Testis (tissue), 3 donors: Measurements from ENCODE around the gene DNAAF2. TPM values are rescaled to one million over a fixed set of nuclear protein-coding genes. Genes with fewer than 3 reads are reported as not detected.

Source experiments
- DNase-seq: peaks from one replicate; pipeline ENCODE4 v3.0.0-alpha.2; 2019
- H3K27ac ChIP-seq, 2 donors: fragments of 200-600 bp; sonication (generic); one replicate each; pipeline ENCODE4 v1.5.1; 2019
- H3K27me3 ChIP-seq: fragments of 200-600 bp; sonication (generic); one replicate; pipeline ENCODE4 v1.5.1; 2019
- H3K36me3 ChIP-seq: fragments of 200-600 bp; sonication (generic); one replicate; pipeline ENCODE4 v1.5.1; 2017; ENCODE audit warnings: low read depth; ENCODE audit errors: missing control alignments
- H3K4me1 ChIP-seq: fragments of 200-600 bp; sonication (generic); one replicate; pipeline ENCODE4 v1.5.1; 2019
- H3K4me3 ChIP-seq, 2 donors: fragments of 200-600 bp; sonication (generic); one replicate each; pipeline ENCODE4 v1.5.1; 2017 to 2019
- H3K9me3 ChIP-seq: fragments of 200-600 bp; sonication (generic); one replicate; pipeline ENCODE4 v1.5.1; 2017
- CTCF ChIP-seq, 3 experiments: fragments of 450-650 bp in 2 of 3; fragments of 200-600 bp in 1 of 3; sonication (generic) in 1 of 3; IDR thresholded peaks; one replicate each; pipeline ENCODE4 v1.5.1; 2016 to 2019; ENCODE audit warnings: antibody characterized with exemption in 3 of 3, mild to moderate bottlenecking in 2 of 3, moderate library complexity in 1 of 3
- POLR2A ChIP-seq: fragments of 450-650 bp; IDR thresholded peaks from one replicate; pipeline ENCODE4 v1.6.1; 2017; ENCODE audit warnings: antibody characterized with exemption, mild to moderate bottlenecking, moderate library complexity
- WGBS, 2 donors: methylation state at CpG; one replicate each; pipeline ENCODE4 v1.1.5; 2018; 5-methylcytosine and 5-hydroxymethylcytosine counted together
- intact Hi-C: fragments of 100-400 bp; cut with DNase I; formaldehyde crosslinking; loops from one replicate; pipeline ENCODE4 v1.15.1; 2023; ENCODE audit warnings: low total_unique reads
- polyA plus RNA-seq: library from polyadenylated mRNA; stranded (reverse); fragments of 350-450 nt; fragmentation: Illumina TruSeq; extraction: RNeasy Lipid Tissue Mini Kit (QIAGEN cat#74804); gene quantifications from one replicate; pipeline ENCODE4 v1.2.3, GENCODE V29; 2014; ENCODE audit warnings: low read depth, low replicate concordance; ENCODE audit not compliant: insufficient read depth
- total RNA-seq, 2 donors: library from RNA; depleted of rRNA; stranded (reverse); fragments of >200 nt; gene quantifications; one replicate each; pipeline ENCODE4 v1.2.3, GENCODE V29; 2016

DNAAF2 gene
- total and polyA plus RNA-seq, 3 donors from 2014 or later, result 12.7 to 18.2 (median 15.3) TPM

DNA sequence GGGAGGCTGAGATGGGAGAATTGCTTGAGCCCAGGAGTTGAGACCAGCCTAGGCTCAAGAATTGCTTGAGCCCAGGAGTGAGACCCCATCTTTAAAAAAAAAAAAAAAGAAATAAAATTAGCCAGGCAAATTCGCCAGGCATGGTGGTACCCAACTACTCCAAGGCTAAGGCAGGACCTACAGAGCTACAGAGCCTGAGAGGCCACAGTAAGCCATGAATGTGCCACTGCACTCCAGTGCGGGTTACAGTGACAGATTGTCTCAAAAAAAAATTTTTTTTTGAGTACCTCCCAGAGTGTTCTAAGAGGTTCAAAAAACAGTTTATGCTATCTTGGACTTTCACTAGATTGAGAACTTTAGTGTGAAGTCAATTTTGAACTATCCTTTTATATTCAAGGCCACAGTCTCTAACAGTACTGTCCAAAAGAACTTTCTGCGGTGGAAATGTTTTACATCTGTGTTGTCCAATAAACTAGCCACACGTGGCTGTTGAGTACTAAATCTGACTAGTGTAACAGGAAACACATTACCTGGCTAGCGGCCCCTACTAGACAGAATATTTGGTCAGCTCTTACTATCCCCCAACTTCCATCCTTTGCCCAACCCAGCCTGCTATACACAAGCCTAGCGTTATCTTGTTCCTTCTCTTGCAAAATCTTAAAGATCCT lies 17.1 kb downstream of the DNAAF2 start:
- TF ChIP-seq POLR2A, result no peak
- no peak for TF ChIP-seq CTCF (IDR thresholded peaks at IDR 0.05)
- H3K36me3 ChIP-seq, result no peaks in the 10 kb centered on the region
- WGBS, 2 donors, result 78 to 81% methylated on average over 6 of the region's 6 CpGs

GRCh38 chr14:49615776-49616175 lies 19.3 kb downstream of the DNAAF2 start:
- H3K36me3 ChIP-seq, result no peaks in the 10 kb centered on the region
- no peak overlapping the region for H3K4me3 ChIP-seq
- DNase-seq, result no peak
- intact Hi-C loops, result no loop called here
- no peaks in the 10 kb centered on the region for H3K27me3 ChIP-seq
- TF ChIP-seq POLR2A, result no peak
- no peak for TF ChIP-seq CTCF (IDR thresholded peaks at IDR 0.05)
- peaks cover 5% of the 10 kb centered on the region for H3K4me1 ChIP-seq
- 77 to 85% methylated on average over 6 of the region's 6 CpGs for WGBS, 2 donors
- no peaks in the 10 kb centered on the region for H3K9me3 ChIP-seq
- H3K27ac ChIP-seq, result no peak overlapping the region

More for the DNA sequence above, 17.1 kb downstream of the DNAAF2 start:
- intact Hi-C loops, result no loop called here
- H3K9me3 ChIP-seq, result no peaks in the 10 kb centered on the region
- no peak overlapping the region for H3K4me3 ChIP-seq
- H3K27ac ChIP-seq, result no peak overlapping the region
- peaks cover 17% of the 10 kb centered on the region for H3K4me1 ChIP-seq
- DNase-seq, result no peak
- no peaks in the 10 kb centered on the region for H3K27me3 ChIP-seq

DNA sequence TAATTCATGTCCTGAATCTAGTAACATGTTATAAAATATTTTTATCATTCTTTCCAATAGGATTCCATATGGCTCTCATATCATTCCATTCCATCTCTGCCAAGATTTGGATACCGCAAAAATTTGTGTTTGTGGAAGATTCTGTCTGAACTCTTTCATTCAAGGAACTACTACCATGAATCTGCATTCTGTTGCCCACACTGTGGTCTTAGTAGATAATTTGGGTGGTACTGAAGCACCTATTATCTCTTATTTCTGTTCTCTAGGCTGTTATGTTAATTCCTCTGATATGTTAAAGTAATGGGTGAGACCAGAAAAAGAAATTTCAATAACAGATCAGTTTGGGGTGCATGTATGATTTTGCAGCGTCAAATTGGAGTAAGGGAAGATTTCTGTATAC lies 20.8 kb downstream of the DNAAF2 start:
- Histone ChIP-seq H3K9me3 (no peaks in the 10 kb centered on the region), H3K4me3 (no peak overlapping the region), H3K27ac (no peak overlapping the region), H3K36me3 (no peaks in the 10 kb centered on the region), H3K4me1 (peaks cover under 1% of the 10 kb centered on the region), H3K27me3 (no peaks in the 10 kb centered on the region)
- DNase-seq, result no peak
- TF ChIP-seq POLR2A, result no peak
- no peak for TF ChIP-seq CTCF (IDR thresholded peaks at IDR 0.05)
- WGBS, 2 donors, result 92 to 96% methylated on average over 2 of the region's 2 CpGs
- intact Hi-C loops, result no loop called here

DNA sequence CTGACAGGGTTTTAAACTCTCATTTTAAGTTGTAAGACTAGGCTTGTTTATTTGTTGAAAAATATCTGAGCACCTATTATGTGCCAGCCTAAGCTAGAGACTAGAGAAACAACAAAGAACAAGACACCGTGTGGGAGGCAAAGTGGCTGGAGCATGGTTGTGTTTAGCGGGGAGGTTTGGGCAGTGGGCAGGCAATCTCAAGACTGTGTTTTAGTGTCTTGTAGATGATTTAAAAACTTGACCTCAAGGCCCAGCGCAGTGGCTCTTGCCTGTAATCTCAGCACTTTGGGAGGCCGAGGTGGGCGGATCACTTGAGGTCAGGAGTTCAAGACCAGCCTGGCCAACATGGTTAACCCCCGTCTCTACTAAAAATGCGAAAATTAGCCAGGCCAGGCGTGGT lies 22.4 kb downstream of the DNAAF2 start:
- H3K9me3 ChIP-seq, result no peaks in the 10 kb centered on the region
- H3K4me1 ChIP-seq, result no peaks in the 10 kb centered on the region
- DNase-seq, result no peak
- no peaks in the 10 kb centered on the region for H3K36me3 ChIP-seq
- no peak overlapping the region for H3K27ac ChIP-seq
- H3K4me3 ChIP-seq, result no peak overlapping the region
- no peak for TF ChIP-seq CTCF (IDR thresholded peaks at IDR 0.05)
- TF ChIP-seq POLR2A, result no peak
- 61 to 79% methylated on average over 8 of the region's 8 CpGs for WGBS, 2 donors
- intact Hi-C loops, result no loop called here
- no peaks in the 10 kb centered on the region for H3K27me3 ChIP-seq

GRCh38 chr14:49612251-49612650 lies 22.8 kb downstream of the DNAAF2 start:
- Histone ChIP-seq H3K36me3 (no peaks in the 10 kb centered on the region), H3K27me3 (no peaks in the 10 kb centered on the region), H3K9me3 (no peaks in the 10 kb centered on the region), H3K4me3 (no peak overlapping the region), H3K27ac (no peak overlapping the region), H3K4me1 (no peaks in the 10 kb centered on the region)
- intact Hi-C loops, result no loop called here
- no peak for DNase-seq
- 86 to 92% methylated on average over 4 of the region's 4 CpGs for WGBS, 2 donors
- TF ChIP-seq POLR2A (no peak), CTCF (IDR thresholded peaks at IDR 0.05) (no peak)
